Activated CD4-positive, alpha-beta T cell treated with anti-CD3 and anti-CD28 coated beads, Interleukin-2, amount 10 ng/mL, durations not matched to agents 24 days and 14 days (primary cell): ENCODE measurements around the gene EXOC3. TPM values are rescaled to one million over a fixed set of nuclear protein-coding genes. Genes with fewer than 3 reads are reported as not detected.

Experiments
- DNase-seq: peaks from one replicate; pipeline ENCODE4 v3.0.0; 2022
- H3K27ac Mint-ChIP-seq: one replicate; pipeline ENCODE4 v1.8.0; 2022; ENCODE audit warnings: mild to moderate bottlenecking, mixed read lengths
- H3K27me3 Mint-ChIP-seq: one replicate; pipeline ENCODE4 v1.8.0; 2022; ENCODE audit warnings: mixed read lengths
- H3K36me3 Mint-ChIP-seq: one replicate; pipeline ENCODE4 v1.8.0; 2022; ENCODE audit warnings: low read depth, mild to moderate bottlenecking, mixed read lengths
- H3K4me1 Mint-ChIP-seq: one replicate; pipeline ENCODE4 v1.8.0; 2021; ENCODE audit warnings: mixed read lengths
- H3K4me3 Mint-ChIP-seq: one replicate; pipeline ENCODE4 v1.8.0; 2022; ENCODE audit warnings: mild to moderate bottlenecking, moderate library complexity, mixed read lengths
- H3K9me3 Mint-ChIP-seq: one replicate; pipeline ENCODE4 v1.8.0; 2021; ENCODE audit warnings: mixed read lengths
- intact Hi-C: fragments of 100-400 bp; cut with micrococcal nuclease; formaldehyde crosslinking; loops from one replicate; pipeline ENCODE4 v1.15.1; 2023
- total RNA-seq: library from RNA; stranded (reverse); gene quantifications from 2 replicates; pipeline ENCODE4 v1.2.3, GENCODE V29; 2022

EXOC3 gene
- total RNA-seq, 1 donor from 2014 or later: 64.5 TPM

DNA sequence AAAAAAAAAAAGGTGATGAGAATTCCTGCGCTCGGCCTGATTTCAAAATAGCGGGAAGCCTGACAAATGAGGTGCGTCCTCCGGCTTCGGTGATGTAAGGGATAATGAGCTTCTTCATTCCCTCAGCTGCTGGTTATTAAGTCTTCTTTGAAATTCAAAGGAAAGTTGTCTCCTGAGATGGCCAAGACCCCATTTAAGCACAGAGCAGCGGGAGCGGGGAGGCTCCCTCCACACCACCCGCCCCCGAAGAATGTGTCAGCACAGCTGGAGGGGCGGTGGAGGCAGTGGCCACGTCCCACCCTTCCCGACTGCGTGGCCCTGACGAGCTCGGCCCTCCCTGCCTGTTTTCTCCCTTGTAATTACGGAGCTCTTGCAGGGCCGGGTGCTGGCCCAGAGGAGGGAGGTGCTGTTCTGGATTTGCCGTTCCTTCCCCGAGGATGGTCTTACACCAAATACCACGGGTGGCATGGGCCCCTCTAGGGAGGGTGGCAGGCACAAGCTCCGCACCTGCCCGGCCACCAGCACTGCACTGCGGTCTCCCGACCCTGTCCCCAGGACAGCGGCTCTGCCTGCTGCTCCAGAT lies 50.2 kb downstream of the EXOC3 start:
- no peak overlapping the region for H3K4me3 Mint-ChIP-seq
- no peaks in the 10 kb centered on the region for H3K27me3 Mint-ChIP-seq
- DNase-seq: no peak
- H3K9me3 Mint-ChIP-seq: no peaks in the 10 kb centered on the region
- no peak overlapping the region for H3K27ac Mint-ChIP-seq
- intact Hi-C loops: no loop called here
- H3K4me1 Mint-ChIP-seq: no peaks in the 10 kb centered on the region
- no peaks in the 10 kb centered on the region for H3K36me3 Mint-ChIP-seq

DNA sequence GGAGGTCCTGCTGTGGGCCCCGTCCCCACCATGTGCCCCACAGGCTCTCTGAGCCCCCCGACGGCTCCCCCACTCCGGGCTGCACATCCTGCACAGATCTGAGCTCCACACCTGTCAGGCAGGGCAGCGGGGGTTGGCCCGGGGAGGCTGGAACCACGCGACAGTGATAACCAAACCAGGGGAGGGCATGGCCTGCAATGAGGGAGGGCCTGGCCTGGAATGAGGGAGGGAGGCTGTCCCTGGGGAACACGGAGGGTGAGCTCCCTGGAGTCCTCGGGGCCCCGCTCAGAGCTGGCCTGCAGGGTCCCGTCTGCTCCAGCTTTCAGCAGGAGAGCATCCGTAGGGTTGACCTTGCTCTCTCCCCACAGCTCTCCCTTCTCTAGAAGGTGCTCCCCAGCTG lies 50.8 kb downstream of the EXOC3 start:
- Mint-ChIP-seq H3K27me3 (no peaks in the 10 kb centered on the region), H3K9me3 (no peaks in the 10 kb centered on the region), H3K4me1 (no peaks in the 10 kb centered on the region), H3K36me3 (no peaks in the 10 kb centered on the region), H3K27ac (no peak overlapping the region), H3K4me3 (no peak overlapping the region)
- DNase-seq: no peak
- intact Hi-C loops: no loop called here

DNA sequence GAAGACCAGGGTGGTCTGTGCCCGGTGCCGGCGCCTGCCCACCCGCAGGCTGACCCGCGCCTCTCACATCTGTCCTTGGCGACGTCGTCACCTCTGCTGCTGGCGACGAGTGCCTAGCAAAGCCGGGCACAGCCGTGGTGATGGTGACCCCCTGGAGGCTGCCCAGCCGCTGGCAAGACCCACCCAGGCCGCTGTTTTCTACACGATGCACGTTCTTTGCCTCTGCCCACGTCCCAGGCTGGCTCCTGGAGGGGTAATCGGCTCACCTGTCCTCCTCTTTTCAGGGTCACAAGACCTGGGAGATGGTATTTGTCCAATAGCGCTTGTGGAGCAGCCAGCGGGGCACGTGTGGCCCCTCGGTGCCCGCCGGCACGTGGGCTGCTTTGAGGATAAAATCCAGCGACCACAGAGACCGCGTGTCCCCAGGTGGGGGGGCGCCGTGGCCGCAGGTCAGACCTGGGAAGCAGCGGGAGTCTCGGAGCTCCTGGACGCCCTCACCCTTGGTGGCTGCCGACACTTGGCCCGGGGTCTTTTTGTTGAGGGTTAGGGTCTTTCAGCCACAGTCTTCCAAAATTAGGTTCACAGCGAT lies 51.8 kb downstream of the EXOC3 start:
- H3K36me3 Mint-ChIP-seq: no peaks in the 10 kb centered on the region
- H3K27me3 Mint-ChIP-seq: no peaks in the 10 kb centered on the region
- no peaks in the 10 kb centered on the region for H3K9me3 Mint-ChIP-seq
- intact Hi-C loops: no loop called here
- H3K27ac Mint-ChIP-seq: no peak overlapping the region
- no peak for DNase-seq
- no peaks in the 10 kb centered on the region for H3K4me1 Mint-ChIP-seq
- no peak overlapping the region for H3K4me3 Mint-ChIP-seq

DNA sequence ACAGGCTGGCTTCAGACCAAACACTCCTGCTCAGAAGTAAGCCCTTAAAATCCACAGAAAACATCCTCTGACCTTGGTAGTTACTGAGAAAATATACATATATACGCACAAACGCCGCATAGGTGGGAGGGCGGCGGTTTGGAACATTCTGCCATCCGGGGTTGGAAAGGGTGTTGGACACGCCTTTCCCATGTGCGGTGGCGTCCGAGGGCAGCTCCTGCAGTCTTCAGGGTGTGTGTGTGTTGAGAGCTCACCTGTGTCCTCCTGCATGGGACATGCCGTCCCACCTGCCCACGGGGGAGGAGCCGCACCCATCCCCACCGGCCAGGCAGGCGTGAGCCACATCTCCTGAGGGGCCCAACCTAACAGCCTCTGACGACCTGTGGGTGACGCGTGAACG lies 53.1 kb downstream of the EXOC3 start:
- no peak overlapping the region for H3K4me3 Mint-ChIP-seq
- intact Hi-C loops: no loop called here
- H3K9me3 Mint-ChIP-seq: no peaks in the 10 kb centered on the region
- no peaks in the 10 kb centered on the region for H3K36me3 Mint-ChIP-seq
- DNase-seq: no peak
- no peak overlapping the region for H3K27ac Mint-ChIP-seq
- no peaks in the 10 kb centered on the region for H3K27me3 Mint-ChIP-seq
- H3K4me1 Mint-ChIP-seq: no peaks in the 10 kb centered on the region

DNA sequence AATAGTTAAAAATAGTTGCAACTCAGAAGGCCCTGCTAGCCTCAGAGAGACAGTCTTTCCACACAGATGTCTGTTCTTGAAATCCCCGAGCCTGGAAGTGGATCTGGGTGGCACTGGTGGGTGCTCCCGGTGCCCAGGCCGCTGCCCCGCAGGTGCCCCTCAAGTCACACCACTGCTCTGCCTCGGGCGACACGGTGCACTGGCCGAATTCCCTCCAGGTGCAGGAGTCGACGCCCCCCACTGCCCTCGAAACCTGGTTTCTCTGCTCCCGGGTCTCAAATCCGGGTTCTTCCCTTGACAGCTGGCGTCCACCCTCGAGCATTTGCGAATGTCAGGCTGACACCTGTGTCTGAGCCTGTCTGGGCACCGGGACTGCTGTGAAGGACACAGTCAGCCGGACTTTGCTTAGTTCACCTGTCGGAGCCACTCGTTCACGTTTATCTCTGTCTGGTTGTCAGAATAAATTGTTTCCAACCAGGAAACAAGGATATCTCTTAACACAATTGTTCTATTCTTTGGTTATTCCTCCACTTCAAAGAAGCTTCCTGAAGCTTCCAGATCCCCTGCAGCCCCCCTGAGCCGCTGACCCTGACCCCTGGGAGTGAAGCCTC lies 54.2 kb downstream of the EXOC3 start:
- Mint-ChIP-seq H3K27me3 (peaks cover under 1% of the 10 kb centered on the region), H3K4me3 (no peak overlapping the region), H3K36me3 (no peaks in the 10 kb centered on the region), H3K27ac (no peak overlapping the region), H3K9me3 (no peaks in the 10 kb centered on the region), H3K4me1 (no peaks in the 10 kb centered on the region)
- intact Hi-C loops: no loop called here
- no peak for DNase-seq

DNA sequence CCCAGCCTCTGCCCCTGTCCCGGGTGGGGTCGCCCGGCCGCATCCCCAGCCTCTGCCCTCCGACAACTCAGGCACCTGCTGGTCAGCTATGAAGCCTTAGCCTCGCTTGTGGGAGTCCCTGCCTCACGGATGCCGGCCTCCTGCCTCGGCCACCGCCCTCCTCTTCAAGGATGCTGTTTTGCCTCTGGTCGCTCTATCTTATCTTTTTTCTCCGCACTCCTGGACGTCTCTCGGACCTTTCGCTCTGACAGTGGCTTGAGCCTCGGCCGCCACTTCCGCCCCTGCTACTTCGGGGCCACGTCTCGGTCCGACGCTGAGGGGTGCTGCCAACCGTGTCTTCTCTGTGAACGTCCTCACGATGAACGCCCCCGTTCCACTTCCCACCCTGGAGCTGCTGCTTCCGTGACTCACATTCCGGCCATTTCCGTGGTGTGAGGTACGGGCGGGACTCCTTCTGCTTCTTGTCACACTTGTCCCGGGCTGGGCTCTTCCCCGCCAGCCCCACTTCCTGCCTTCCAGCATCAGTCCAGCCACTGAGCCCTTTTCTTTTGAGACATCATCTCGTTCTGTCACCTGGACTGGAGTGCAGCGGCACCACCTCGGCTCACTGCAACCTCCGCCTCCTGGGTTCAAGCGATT lies 55.0 kb downstream of the EXOC3 start:
- Mint-ChIP-seq H3K36me3 (no peaks in the 10 kb centered on the region), H3K4me1 (no peaks in the 10 kb centered on the region), H3K9me3 (no peaks in the 10 kb centered on the region), H3K4me3 (no peak overlapping the region), H3K27me3 (peaks cover 6% of the 10 kb centered on the region), H3K27ac (no peak overlapping the region)
- intact Hi-C loops: no loop called here
- DNase-seq: no peak

DNA sequence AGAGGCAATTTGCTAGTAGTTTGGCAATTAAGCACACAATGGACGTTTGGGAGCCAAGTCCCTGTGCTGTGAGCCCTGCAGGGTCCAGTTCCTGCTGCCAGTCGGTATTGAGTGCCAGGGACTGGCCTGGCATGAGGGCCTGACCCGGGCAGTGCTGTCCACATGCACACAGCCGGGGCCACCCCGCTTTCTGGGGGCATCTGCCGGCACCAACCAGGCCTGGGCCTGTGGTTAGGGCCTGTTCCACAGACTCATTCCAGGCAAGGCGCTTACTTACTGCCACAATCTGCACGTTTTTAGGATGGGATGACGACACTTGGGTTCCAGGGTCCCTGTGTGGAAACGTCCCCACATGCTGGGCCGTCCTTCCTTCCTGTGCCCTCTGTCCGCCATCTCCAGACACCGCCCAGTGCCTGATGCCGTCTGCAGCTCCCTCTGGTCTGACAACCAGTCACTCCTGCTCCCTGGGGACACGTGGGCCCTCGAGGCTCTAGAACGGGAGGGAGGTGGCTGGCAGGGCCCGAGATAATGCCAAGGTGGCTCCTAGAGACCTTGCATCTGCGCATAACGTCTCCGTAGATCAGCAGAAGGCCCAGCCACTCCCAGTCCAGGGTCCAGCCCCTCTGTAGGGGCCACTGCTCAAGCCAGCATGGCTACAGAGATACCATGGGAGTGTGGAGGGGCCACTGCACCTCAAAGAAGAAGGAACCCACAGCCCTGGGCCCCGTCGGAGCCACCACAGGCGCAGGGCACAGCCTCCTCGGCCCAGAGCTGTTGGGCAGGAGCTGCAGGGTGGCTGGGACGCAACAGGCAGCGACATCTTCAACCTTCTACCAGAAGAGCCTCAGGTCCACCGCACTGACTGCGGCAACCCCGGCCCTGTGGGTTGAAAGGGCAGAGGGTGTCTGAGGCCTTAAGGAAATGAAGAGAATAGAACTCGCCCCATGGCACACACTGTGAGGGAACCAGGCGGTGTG lies 56.5 kb downstream of the EXOC3 start:
- Mint-ChIP-seq H3K9me3 (no peaks in the 10 kb centered on the region), H3K27me3 (peaks cover 9% of the 10 kb centered on the region), H3K36me3 (no peaks in the 10 kb centered on the region), H3K27ac (no peak overlapping the region), H3K4me1 (no peaks in the 10 kb centered on the region), H3K4me3 (no peak overlapping the region)
- no peak for DNase-seq
- intact Hi-C loops: no loop called here

DNA sequence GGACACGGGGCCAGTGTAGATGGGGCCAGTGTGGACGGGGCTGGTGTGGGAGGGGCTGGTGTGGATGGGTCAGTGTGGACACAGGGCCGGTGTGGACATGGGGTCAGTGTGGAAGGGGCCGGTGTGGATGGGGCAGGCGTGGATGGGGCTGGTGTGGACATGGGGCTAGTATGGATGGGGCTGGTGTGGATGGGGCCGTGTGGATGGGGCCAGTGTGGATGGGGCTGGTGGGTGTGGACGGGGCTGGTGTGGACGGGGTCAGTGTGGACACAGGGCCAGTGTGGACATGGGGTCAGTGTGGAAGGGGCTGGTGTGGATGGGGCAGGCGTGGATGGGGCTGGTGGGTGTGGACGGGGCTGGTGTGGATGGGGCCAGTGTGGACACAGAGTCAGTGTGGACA lies 57.5 kb downstream of the EXOC3 start:
- Mint-ChIP-seq H3K27me3 (peaks cover 9% of the 10 kb centered on the region), H3K9me3 (no peaks in the 10 kb centered on the region), H3K36me3 (no peaks in the 10 kb centered on the region), H3K27ac (no peak overlapping the region), H3K4me1 (no peaks in the 10 kb centered on the region), H3K4me3 (no peak overlapping the region)
- no peak for DNase-seq
- intact Hi-C loops: no loop called here

DNA sequence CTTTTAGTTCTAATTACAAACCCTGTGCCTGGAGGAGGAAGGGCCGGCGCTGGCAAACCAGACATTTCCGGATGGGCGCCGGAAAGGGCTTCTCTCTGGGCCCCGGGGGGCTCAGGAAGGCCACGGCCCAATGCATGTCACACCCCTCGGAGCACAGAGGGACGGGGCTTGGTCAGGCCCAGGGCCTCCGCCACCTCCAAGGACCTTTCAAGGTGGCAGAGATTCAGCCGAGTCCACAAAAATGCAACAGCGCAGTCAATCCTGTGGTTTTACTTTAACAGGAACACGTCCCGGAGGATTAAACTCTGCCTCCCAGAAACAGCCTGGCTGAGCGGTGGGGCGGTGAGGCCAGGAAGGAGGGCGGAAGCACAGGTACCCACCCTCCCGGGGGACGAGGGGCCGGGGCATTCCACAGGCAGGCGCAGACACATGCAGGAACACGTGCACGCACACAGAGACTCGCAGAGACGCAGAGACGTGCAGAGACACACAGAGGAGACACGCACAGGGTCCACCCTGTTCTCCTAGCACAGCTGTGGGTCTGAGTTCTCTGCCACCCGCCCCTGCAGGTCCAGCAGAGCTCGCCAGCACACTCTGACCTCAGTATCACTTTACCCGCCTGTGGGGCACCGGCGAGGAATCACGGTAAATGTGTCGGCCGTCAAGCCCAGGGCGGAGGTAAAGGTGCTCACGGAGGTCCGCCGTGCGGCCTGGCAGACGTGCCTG lies 58.3 kb downstream of the EXOC3 start:
- H3K36me3 Mint-ChIP-seq: no peaks in the 10 kb centered on the region
- DNase-seq: no peak
- intact Hi-C loops: no loop called here
- H3K4me1 Mint-ChIP-seq: no peaks in the 10 kb centered on the region
- H3K4me3 Mint-ChIP-seq: no peak overlapping the region
- H3K27me3 Mint-ChIP-seq: peaks cover 9% of the 10 kb centered on the region
- no peak overlapping the region for H3K27ac Mint-ChIP-seq
- H3K9me3 Mint-ChIP-seq: no peaks in the 10 kb centered on the region

DNA sequence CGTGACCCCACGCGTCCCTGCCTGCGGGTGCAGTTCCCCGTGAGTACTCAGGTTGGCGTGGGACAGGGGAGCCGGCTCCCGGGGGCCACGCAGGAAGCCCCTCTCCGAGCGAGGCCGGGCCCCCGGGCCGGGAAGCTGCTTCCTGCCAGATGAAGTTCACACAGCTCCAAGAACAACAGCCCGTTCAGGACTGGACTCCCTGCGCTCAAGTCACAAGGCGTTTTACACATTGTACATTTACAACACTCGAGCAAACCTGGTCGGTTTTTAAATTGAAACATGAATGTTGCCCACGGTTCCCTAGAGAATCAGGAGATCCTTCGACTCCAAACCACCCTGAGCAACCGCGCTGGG lies 58.8 kb downstream of the EXOC3 start:
- Mint-ChIP-seq H3K36me3 (no peaks in the 10 kb centered on the region), H3K27me3 (peaks cover 9% of the 10 kb centered on the region), H3K4me3 (no peak overlapping the region), H3K4me1 (no peaks in the 10 kb centered on the region), H3K27ac (no peak overlapping the region), H3K9me3 (no peaks in the 10 kb centered on the region)
- intact Hi-C loops: no loop called here
- DNase-seq: no peak

DNA sequence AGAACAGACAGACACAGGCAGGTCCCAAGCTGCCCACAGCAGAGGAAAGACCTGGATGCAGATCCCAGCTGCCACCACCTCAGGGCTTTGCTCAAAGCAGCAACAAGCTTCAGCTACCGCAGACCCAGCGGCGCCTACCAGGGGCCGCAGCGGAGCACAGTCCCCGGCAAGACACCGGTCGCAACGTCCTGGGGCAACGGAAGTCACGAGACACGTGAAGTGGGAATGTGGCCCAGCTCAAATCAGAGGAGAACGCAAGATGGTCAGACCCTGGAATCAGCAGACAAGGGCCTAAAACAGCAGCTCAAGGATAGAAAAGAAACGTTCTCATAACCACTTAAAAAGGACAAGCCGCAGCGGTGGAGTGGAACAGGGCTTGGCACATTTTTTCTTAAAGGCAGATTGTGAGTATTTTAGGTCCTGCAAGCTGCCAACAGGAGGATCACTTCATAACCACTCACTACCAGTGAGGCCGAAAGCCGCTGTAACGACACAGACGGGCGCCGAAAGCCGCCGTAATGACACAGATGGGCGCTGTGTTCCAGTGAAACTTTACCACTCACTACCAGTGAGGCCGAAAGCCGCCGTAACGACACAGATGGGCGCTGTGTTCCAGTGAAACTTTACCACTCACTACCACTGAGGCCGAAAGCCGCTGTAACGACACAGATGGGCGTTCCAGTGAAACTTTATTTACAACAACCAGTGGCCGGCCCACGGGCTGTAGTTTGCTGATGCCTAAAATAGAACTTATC lies 59.5 kb downstream of the EXOC3 start:
- intact Hi-C loops: no loop called here
- H3K27ac Mint-ChIP-seq: no peak overlapping the region
- H3K4me1 Mint-ChIP-seq: no peaks in the 10 kb centered on the region
- DNase-seq: no peak
- peaks cover 9% of the 10 kb centered on the region for H3K27me3 Mint-ChIP-seq
- H3K36me3 Mint-ChIP-seq: no peaks in the 10 kb centered on the region
- H3K4me3 Mint-ChIP-seq: no peak overlapping the region
- H3K9me3 Mint-ChIP-seq: no peaks in the 10 kb centered on the region

DNA sequence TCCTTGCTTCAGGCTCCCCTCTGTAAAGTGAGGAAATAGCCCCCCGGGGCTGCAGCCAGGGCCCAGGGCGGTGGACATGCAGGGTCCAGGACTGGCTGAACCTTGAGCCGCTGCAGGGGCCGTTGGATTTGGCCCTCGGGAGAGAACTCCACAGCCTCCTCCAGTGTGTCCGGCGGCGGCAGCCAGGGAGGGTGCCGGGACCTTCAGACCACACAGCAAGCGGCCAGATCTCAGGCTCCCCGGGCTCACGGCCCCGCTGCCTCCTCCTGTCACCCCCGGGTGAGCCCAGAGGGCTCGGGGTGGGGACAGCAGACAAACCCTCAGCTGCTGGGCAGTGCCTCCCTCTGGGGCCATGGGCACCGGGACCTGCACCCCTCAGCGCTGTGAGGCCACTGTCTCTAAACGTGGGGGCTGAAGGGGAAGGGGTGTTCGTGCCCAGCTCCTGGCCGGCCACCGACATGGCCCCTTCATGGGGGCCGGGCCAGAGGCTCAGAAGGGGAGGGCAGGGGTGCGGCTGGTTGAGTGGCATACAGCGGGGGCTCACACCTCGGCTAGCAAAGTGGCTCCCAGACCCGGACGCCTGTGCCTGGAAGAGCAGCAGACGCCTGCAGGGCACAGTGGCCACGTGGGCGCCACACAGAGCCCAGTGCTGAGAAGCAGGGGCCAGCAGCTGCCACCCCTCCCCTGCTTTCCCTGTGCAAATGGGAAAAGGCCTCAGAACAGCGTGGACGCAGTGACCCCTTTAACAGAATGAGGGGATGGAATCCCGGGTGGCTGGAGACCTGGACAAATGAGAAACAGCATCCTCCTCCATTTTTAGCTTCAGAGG lies 61.6 kb downstream of the EXOC3 start:
- Mint-ChIP-seq H3K9me3 (no peaks in the 10 kb centered on the region), H3K27ac (no peak overlapping the region)
- intact Hi-C loops: no loop called here

More for the DNA sequence above, 61.6 kb downstream of the EXOC3 start:
- DNase-seq: no peak
- no peaks in the 10 kb centered on the region for H3K4me1 Mint-ChIP-seq
- peaks cover 9% of the 10 kb centered on the region for H3K27me3 Mint-ChIP-seq
- no peak overlapping the region for H3K4me3 Mint-ChIP-seq
- H3K36me3 Mint-ChIP-seq: no peaks in the 10 kb centered on the region
